ENCODE data around the gene SORL1. TPM values are rescaled to one million over a fixed set of nuclear protein-coding genes. Genes with fewer than 3 reads are reported as not detected.

Gene SORL1
- total and polyA plus RNA-seq, 2 of the 8 experiments (the other 6 are each of a cell fraction or from before 2014, with no cell fraction given), result 38.1 to 65.5 TPM

- TF ChIP-seq ATF2 (IDR thresholded peaks at IDR 0.05; ENCODE audit: low read length), result no peak
- TF ChIP-seq RNF2 (IDR thresholded peaks at IDR 0.05; ENCODE audit: borderline replicate concordance, low read depth, low read length, missing control alignments, poor library complexity, severe bottlenecking), result no peak
- TF ChIP-seq POLR2A (IDR thresholded peaks at IDR 0.05; ENCODE audit: control extremely low read depth in 1 of 2, low read depth in 2 of 2, low read length in 2 of 2), result no peak
- TF ChIP-seq PHF8 (conservative IDR thresholded peaks at IDR 0.05; ENCODE audit: low read depth, low read length), result no peak
- TF ChIP-seq NANOG (IDR thresholded peaks at IDR 0.05; ENCODE audit: insufficient read depth, low read depth, low read length, poor library complexity, severe bottlenecking), result no peak
- TF ChIP-seq KDM5A (IDR thresholded peaks at IDR 0.05; ENCODE audit: low read length), result no peak
- no peak for TF ChIP-seq MAFK (IDR thresholded peaks at IDR 0.05; ENCODE audit: low read depth, low read length)
- no peak for TF ChIP-seq SIRT6 (IDR thresholded peaks at IDR 0.05; ENCODE audit: low read length)
- TF ChIP-seq USF2 (IDR thresholded peaks at IDR 0.05; ENCODE audit: low read length), result no peak
Measured at GRCh38 chr11:121460941-121461514, 8.9 kb downstream of the SORL1 start (continued).

Measured in H1 (cell line).